Stimulated activated CD4-positive, alpha-beta T cell treated with anti-CD3 and anti-CD28 coated beads, Interleukin-2, amount 100 ng/mL, for 48 hours (primary cell): Measurements from ENCODE around the gene GALR2.

Source experiments
- DNase-seq, 2 donors: peaks; one replicate each; pipeline ENCODE4 v3.0.0-alpha.2; 2020

Gene GALR2

DNA sequence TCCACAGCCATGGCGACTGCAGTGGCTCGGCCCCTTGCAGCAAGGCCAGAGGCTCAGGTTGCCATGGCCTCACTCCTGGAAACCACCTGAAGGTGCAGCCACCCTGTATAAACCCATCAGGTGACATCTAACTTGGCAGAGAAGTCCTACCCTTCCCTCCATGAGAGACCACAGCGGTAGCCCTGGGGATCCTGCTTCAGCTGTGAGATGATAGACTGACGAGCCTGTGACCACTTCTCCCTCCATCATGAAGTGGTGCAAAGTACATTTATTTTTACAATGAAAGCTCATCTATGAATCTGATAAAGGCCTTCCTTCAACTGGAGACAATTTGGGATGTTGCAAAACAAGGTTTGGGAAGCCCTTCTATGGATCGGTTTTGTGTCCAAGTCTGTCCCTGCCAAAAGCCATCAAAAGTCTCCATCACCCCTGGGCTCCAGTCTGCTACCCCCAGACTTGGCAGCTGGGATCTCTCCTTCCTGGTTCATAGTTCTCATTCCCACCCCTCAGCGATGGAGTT, 6.2 kb downstream of the GALR2 start:
- no peak for DNase-seq

DNA sequence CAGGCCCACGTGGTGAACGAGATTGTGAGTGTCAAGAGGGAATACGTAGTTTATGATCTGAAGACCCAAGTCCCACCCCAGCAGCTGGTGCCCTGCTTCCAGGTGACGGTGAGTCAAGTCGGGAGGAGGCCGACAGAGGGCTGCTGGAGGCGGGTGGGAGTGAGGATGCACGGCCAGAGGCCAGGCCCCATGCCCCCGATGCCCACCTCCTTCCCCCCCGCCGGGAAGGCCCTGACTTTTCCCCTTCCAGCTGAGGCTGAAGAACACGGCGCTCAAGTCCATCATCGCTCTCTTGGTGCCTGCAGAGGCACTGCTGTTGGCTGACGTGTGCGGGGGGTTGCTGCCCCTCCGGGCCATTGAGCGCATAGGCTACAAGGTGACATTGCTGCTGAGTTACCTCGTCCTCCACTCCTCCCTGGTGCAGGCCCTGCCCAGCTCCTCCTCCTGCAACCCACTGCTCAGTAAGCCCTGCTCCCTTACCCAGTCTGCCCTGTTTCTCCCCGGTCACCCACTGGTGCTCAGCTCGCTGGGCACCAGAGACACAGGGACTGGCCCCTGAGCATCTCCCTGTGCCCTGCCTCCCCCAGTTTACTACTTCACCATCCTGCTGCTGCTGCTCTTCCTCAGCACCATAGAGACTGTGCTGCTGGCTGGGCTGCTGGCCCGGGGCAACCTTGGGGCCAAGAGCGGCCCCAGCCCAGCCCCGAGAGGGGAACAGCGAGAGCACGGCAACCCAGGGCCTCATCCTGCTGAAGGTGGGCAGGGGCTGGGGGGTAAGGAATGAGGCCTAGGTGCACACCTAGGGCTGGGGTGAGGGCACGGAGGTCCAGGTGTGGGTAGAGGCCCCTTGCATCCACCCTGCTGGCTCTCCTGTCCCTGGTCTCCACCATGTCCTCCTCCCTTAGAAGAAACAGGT, 7.0 kb downstream of the GALR2 start:
- no peak for DNase-seq

DNA sequence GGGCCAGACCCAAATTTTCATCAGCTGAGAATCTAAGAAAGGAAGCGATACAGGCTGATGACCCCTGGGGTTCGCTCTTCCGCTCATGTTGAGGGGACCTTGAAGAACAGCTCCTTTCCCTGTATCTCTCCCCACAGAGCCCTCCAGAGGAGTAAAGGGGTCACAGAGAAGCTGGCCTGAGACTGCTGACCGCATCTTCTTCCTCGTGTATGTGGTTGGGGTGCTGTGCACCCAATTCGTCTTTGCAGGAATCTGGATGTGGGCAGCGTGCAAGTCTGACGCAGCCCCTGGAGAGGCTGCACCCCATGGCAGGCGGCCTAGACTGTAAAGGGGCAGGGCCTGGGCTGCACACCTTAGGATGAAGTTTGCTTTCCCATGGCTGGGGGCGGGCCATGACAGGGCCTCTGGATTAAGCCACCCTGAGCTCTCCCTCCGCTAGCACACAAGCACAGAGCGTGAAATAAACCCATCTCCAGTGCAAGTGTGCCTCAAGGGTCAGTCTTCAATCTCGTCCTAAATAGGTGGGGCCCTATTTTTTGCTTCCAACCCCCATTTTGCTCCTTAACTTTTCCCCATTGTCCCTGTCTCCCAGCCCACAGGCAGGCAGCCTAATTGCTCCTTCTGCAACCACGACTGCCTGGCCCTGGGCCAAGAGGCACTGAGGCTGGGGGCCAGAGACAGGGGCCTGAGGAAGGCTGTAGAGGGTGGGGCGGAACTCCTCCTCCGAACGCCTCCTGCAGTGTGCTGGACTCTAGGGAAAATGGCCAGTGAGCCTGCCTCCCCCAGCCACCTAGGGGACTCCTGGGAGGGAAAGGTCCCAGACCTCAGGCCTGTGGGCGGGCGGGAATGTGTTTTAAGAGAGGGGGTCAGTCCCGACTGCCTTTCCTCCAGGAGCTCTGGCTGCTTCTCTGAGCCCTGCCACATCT, 8.0 kb downstream of the GALR2 start:
- DNase-seq = no peak

DNA sequence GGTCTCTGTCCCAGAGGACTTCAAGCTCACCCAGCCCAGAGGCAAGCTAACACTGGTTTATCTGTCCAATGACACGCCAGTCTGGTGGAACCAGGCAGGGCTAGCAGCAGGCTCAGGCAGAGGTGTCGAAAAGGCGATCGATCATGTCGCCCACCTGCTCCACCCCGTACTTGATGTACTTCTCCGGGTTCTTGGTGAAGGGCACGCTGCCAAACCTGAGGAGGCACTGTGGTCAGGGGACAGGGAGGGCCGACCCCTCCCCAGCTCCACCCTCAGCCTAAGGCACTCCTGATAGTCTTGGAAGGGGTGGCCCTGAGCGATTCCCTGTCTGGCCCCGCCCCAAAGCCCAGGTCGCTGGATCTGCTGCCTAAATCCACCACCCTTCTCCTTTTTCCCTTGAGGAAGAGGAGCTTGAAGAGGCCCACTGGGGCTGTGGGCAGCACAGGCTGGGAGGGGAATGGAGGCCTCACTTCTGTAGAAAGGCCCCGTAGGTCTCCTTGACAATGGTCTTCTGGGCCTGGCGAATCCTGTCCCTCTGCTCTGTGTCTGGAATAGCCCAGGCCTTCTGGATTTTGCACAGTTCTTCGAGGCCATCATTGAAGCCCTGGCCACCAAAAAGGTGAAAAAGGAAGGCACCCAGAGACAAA, 9.1 kb downstream of the GALR2 start:
- DNase-seq = no peak

DNA sequence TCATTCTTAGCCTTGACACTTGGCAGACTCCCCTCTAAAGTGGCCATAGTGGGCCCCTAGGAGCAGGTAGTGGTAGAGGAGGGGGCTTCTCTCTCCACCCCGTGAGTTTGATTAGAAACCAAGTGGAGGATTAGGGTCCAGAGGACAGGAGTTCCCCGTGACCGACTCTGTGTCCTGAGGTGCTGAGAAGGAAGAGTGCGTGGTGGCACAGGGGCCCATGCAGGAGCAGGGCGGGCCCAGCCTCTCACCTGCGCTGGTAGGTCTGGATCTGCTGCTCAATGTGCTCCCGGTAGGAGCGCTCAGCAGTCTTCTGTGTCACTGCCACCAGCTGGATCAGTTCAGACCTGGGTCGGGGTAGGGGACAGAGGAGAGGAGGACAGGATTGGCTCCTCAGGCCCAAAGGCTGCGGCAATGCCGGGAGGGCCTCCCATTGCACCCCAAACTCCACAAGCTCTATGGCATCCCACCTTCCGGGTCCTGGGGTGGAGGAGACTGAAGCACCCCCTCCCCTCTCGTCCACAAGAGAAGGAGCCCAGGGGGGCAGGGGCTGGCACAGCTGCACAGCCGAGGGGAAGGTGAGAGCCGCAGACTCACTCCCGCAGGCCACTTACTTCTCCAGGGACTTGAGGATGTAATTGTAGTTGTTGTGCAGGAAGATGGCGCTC, 10.6 kb downstream of the GALR2 start:
- DNase-seq = no peak

DNA sequence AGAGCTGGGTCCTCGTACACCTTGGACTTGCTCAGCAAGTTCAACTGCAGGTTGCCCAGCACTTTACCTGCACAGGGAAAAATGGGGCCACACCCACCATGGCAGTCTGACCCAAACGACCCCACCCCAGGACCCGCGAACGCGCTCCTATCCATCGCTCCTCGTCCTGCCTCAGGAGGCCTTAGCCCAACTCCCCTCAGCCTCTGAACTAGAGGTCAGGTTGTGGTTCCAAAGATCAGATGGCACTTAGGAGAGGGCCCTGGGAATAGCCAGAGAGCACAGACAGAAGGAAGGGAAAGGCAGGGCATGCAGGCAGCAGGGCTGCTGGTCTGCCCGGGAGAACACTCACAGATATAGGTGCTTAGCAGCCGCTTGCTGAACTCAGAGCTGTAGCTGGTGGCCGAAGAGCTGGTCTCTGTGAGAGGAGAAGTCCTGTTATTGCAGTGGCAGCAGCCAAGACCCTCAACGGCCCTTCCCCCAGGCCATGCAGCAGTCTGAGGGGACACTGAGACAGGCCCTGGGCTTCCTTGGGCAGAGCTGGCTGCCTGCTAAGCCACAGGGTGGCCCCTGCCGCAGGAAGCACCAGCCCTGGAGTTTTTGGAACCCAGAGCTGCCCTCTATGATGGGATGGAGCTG, 11.3 kb downstream of the GALR2 start:
- DNase-seq = no peak

DNA sequence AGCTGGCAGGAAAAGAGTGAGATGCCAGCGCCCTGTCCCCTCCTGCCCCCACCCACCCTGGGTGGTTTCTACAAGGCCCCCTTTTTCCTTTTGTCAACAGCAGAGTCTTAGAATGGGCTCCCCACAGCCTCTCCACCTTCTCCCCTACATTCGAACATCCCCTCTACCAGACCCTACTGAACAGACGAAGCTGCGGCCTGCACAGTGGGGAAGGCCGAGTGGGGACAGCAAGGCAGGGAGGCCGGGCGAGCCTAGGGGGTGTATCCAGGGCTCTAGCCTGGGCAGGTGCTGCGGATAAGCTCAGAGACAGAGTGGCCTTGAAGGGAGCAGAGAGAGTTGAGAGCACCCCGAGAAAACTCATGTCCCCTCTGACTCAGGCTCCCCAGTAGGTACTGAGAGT, 11.8 kb downstream of the GALR2 start:
- DNase-seq = no peak

DNA sequence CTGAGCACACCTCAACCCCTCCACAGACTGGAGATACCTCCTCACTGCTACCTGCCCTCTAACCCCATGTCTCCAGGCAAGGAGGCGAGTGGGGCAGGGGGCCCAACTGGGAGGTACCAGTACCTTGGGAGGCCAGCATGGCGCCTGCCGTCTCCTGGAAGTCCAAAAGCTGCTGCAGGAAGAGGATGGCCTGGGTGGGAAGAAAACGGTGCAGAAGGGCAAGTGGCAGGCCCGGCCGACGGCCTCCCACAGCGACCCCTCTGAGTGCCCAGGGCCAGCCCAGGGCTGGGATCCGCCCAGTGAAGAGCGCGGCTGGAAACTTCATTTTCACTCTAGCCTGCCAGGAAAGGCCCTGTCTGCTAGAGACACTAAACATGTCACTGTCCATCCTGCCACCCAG, 12.9 kb downstream of the GALR2 start:
- DNase-seq = no peak

DNA sequence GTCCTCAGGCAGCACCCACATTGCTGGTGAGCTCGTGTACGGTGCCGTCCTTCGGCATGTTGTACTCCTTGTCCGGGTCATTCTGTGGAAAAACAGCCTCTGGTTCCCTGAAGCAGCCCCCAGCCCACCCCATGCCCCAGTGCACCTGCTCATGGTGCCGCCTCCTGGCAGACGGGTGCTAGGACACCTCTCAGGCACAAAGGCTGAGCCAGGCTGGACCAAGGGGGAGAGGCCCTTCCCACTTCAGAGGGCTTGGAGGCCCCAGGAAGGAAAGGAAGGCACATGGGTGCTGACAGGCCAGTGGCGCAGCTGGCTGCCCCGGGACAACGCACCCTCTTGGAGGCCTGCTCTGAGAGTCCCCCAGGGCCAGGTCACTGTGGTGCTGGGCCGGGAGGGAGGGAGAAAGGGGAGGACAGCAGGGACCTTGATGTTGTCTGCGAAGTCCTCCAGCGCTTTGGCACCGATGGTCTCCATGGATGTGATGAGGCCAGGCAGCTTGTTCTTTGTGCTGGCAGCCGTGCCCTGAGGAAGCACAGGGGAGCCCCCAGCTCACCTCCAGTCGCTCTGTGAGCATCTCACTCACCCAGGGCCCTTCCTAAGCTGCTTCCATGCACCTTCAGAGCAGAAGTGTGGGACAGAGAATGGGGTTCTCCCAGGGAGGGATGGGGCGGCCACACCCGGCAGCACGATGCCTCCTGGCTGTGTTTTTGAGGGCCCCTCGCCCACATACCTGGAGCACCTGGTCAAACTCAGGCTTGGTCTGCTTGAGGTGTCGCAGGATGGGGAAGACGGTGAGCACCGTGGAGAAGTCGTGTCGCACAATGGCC, 13.7 kb downstream of the GALR2 start:
- no peak for DNase-seq

DNA sequence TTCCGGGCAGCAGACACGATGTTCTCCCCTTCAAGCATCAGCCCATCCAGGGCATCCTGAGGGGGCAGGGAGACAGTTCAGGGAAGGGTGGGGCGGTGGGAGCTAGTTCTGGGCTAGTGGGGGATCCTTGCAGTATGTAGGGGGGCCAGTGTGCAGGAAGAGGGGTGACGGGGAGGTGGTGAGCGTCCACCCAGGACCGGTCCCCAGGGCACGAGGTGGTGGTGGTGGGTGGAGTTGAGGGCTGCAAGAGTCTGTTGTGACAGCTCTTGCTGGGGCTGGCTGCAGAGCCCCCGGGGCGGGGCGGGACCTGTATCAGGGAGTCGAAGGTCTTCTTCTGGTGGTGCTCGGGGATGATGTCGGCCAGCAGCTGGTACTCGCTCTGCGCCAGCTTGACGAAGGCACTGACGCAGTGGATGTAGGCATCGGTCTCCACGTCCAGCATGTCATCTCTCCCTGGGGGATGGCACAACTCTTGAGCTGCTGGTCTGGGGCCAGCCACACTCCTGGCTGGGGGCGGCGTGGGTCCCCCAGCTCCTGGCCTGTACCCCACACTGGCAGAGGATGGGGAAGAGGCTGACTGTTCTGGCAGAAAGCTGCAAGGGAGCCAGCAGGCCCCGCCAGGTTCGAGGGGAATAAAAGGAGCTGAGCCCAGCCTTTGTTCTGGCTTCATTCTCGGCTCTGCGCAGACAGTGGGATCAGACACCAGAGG, 14.4 kb downstream of the GALR2 start:
- DNase-seq = no peak

DNA sequence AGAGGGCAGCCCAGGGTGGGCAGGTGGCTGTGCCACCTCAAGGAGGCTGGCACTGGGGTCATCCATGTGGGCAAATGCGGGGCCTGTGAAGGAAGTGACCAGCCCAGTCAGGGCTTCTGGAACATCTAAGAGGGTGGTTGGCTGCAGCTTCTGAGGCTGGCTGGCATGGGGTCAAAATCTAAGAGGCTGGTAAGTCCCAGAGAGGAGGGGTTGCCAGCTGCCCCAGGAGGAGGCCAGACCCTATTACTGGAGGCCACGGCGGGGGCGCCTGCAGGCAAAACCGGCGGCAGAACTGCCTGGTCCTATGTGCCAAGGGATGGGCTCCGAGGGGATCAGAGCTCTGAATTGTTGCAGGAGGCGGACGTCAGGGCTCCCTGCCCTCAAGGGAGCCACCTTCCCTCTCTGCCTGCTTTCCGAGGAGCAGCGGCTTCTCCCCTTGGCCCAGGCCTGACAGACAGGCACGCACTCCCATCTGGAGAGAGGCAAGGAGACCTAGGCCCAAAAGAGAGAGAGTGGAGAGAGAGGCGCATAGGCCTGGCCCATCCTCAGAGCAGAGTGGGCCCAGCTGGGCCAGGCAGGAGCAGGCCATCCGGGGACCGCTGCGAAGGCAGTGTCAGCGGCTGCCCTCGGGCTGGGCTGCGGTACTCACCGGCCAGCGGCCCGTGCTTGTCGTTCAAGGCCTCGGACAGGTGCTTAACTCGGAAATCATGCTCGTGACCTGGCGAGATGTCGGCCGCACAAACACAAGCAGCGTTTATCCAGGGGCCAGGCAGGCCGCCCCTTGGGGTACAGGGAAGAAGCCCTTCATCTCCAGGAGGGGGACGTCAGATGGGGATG, 15.3 kb downstream of the GALR2 start:
- no peak for DNase-seq

DNA sequence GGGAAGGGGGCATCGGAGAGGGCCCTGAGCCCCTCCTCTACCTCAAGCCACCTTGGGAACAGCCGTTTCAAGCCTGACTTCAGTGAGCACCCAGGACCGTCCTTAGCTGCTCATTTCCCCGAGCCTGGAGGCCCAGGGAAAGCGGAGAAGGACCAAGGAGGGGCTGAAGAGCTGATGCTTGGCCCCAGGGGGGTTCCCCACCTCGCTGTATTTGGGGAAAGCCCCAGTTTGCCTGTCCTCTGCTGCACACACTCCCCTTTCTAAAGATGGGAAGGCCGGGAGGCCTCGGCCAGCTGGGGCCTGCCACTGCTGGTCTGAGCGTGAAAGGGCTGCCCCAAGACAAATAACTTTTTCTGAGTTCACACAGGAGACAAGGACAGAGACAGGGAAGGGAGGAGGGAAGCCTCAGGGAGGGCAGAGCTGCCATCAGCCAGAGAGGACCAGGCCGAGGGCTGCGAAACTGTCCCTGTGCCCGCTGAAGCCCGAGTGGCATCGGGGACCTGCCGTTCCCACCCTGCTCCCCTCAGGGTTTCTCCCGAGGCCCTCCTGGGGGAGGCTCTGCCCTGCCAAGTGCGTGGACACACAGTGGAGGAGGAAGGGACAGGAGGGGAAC, 16.0 kb downstream of the GALR2 start:
- no peak for DNase-seq

DNA sequence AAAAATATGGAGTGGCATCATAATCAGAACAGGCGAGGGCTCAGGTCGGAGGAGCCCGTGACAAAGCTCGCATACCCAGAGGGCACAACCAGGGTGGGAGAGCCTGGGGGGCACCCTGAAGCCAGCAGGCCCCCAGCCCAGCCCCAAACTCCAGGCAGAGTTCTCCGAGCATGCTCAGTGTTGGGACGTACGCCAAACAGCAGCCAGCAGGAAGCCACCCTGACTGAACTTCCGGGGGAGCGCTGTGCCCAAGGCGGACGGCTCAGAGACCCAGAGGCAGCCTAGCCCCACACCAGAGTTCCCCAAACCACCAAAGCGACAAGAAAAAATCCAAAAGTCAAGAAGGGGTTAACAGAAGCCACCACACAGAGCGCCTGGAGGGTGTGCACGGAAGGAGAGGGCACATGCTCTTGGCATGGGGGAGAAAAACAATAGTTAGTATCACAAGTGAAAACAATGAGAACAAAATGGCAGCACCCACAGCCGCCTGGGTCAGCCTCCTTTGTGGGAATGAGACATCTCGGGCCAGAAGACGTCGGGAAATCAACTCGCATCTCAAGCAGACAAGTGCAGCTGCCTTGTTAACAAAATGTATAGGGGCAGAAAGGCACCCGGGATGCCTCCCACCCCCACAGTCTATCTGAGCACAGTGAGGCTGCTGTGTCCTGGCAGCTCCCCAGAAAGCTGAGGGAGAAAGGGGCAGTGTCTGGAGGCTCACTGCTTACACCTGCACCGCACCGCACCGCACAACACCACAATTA, 17.1 kb downstream of the GALR2 start:
- no peak for DNase-seq

DNA sequence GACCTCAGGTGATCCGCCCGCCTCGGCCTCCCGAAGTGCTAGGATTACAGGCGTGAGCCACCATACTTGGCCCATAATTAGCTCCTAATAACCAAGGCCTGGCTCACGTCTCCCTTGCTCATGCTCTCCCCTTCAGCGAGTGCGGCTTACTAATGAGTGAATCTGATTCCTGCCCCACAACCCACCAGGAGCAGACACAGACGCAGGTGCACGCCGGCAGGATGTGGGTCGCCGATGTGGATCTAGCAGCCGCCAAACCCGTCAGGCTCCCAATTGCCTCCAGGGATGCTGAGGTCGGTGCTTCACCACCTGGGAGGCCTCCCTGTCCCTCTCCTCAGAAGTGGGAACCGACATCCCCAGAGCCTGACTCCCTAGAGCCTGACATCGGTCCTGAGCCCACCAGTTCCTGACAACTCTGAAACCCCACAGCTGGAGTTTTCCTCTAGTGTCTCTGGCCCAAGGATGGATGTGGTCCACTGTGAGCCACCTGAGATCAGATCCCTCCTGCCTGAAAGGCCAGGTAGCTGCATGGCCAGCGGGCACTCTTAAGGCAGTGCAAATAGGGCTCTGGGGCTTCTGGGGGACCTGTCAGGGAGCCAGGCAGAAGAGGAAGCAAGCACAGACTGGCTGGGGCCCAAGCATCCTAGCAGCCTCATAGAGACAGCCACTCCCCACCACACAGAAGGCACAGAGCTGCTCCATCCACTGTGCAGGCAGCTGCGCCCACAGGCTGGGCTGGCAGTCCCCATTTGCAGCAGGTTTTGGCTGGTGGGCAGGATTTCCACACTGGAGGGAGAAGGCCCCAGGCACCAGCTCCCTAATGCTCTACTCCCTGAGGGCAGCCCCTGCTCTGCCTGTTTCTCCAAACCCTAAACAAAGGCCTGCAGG, 18.2 kb downstream of the GALR2 start:
- DNase-seq = no peak

DNA sequence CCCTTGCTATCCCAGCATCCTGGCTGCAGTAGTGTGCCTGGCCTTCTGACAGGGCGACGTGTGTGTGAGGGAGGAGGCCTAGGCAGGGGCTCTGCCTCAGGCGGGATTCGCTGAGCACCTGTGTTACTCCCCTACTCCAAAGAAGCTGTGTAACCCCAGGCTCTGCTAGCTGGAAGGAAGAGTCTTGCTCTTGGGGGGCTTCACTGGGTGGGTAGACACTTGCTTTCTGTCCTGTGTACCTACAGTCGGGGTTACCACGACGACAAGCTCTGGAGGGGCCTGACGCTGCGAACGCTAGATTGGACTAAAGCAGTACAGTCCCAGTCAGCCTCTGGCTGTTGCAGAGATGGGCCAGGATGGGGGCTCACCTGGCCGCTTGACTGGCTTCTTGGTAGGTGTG, 19.5 kb downstream of the GALR2 start:
- no peak for DNase-seq

DNA sequence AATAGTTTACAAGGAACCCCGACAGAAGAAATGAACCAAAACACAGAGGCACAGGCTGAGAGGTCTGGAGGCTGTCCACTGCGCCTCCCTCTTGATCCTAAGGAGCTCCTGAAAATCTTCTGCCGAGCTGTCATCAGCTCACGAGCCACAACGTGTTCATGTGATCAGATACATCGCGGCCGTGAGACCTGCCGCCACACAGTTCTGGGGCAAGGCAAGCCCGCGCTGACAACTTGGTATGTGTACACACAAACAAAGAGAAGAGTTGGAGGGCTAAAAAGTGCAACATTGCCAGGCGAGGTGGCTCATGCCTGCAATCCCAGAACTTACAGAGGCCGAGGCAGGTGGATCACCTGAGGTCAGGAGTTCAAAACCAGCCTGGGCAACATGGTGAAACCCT, 21.4 kb downstream of the GALR2 start:
- no peak for DNase-seq

DNA sequence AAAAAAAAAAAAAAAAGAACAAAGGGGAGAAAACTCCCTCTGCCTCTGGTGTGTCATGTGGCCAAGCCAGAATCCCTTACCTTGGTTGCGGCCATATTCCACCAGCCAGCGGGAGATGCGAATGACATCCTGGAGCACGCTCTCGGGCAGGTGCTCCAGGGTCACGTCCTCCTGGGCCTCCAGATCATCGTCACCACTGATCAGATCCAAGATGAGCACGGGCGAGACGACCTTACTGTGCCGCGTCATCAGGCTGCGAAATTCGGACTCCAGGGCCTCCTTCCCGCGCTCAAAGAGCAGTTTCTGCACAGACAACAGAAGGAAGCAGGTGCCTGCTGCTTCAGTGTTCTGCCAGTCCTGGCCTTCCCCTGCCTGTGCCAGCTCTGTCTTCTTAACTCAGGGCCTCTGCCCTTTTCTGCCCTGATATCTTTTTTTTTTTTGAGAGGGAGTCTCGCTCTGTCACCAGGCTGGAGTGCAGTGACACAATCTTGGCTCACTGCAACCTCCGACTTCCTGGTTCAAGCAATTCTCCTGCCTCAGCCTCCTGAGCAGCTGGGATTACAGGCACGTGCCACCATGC, 23.2 kb downstream of the GALR2 start:
- no peak for DNase-seq
